Measurements from ENCODE around the gene KITLG.
"Not testable (repeated sequence)": the region's sequence is repeated elsewhere in the genome, so short reads cannot be mapped to it uniquely, and the experiment has no call there.

DNA sequence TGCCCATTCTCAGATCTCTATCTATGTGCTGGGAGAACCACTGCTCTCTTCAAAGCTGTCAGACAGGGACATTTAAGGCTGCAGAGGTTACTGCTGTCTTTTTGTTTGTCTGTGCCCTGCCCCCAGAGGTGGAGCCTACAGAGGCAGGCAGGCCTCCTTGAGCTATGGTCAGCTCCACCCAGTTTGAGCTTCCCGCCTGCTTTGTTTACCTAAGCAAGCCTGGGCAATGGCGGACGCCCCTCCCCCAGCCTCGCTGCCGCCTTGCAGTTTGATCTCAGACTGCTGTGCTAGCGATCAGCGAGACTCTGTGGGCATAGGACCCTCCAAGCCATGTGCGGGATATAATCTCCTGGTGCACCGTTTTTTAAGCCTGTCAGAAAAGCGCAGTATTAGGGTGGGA lies 113.6 kb downstream of the KITLG start:
- TF ChIP-seq, protein P1, sequence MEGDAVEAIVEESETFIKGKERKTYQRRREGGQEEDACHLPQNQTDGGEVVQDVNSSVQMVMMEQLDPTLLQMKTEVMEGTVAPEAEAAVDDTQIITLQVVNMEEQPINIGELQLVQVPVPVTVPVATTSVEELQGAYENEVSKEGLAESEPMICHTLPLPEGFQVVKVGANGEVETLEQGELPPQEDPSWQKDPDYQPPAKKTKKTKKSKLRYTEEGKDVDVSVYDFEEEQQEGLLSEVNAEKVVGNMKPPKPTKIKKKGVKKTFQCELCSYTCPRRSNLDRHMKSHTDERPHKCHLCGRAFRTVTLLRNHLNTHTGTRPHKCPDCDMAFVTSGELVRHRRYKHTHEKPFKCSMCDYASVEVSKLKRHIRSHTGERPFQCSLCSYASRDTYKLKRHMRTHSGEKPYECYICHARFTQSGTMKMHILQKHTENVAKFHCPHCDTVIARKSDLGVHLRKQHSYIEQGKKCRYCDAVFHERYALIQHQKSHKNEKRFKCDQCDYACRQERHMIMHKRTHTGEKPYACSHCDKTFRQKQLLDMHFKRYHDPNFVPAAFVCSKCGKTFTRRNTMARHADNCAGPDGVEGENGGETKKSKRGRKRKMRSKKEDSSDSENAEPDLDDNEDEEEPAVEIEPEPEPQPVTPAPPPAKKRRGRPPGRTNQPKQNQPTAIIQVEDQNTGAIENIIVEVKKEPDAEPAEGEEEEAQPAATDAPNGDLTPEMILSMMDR (IDR thresholded peaks at IDR 0.05): not testable (repeated sequence)
- not testable (repeated sequence) for TF ChIP-seq POLR2A (IDR thresholded peaks at IDR 0.05); POLR2AphosphoS5 (IDR thresholded peaks at IDR 0.05); EP300 (IDR thresholded peaks at IDR 0.05; ENCODE audit: low read depth)
